Measurements from ENCODE around the gene FUT8. TPM values are rescaled to one million over a fixed set of nuclear protein-coding genes. Genes with fewer than 3 reads are reported as not detected.
"Not testable (repeated sequence)": the region's sequence is repeated elsewhere in the genome, so short reads cannot be mapped to it uniquely, and the experiment has no call there.

Gene FUT8
- total and polyA plus RNA-seq, 2 experiments from 2014 or later = 17.4 to 35.4 TPM

- Histone ChIP-seq H3K27me3 (no peaks in the 10 kb centered on the region), H3K4me1 (ENCODE audit: low read depth) (no peaks in the 10 kb centered on the region), H3K9me3 (ENCODE audit: low read depth) (no peaks in the 10 kb centered on the region), H3K4me3 (no peak overlapping the region), H3K36me3 (no peaks in the 10 kb centered on the region), H3K27ac (no peak overlapping the region)
- no peak for DNase-seq (ENCODE audit: low read depth in 1 of 2, low spot score in 1 of 2)
- TF ChIP-seq, protein P1, sequence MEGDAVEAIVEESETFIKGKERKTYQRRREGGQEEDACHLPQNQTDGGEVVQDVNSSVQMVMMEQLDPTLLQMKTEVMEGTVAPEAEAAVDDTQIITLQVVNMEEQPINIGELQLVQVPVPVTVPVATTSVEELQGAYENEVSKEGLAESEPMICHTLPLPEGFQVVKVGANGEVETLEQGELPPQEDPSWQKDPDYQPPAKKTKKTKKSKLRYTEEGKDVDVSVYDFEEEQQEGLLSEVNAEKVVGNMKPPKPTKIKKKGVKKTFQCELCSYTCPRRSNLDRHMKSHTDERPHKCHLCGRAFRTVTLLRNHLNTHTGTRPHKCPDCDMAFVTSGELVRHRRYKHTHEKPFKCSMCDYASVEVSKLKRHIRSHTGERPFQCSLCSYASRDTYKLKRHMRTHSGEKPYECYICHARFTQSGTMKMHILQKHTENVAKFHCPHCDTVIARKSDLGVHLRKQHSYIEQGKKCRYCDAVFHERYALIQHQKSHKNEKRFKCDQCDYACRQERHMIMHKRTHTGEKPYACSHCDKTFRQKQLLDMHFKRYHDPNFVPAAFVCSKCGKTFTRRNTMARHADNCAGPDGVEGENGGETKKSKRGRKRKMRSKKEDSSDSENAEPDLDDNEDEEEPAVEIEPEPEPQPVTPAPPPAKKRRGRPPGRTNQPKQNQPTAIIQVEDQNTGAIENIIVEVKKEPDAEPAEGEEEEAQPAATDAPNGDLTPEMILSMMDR (IDR thresholded peaks at IDR 0.05; ENCODE audit: low read depth, low read length) = no peak
Measured at GRCh38 chr14:65424531-65424930, 12.0 kb downstream of the FUT8 start.

DNA sequence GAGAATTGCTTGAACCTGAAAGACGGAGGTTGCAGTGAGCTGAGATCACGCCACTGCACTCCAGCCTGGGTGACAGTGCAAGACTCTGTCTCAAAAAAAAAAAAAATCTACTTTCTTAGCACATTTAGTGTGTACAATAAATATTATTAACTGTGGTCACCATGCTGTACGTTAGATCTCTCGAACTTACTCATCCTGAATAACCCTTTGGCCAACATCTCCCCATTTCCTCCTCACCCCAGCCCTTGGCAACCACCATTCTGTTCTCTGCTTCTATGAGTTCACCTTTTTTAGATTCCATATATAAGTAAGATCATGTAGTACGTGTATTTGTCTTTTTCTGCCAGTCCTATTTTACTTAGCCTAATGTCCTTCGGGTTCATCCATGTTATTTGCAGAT is 13.4 kb downstream of the FUT8 start:
- DNase-seq (ENCODE audit: low read depth in 1 of 2, low spot score in 1 of 2) = no peak
- H3K9me3 ChIP-seq (ENCODE audit: low read depth) = no peaks in the 10 kb centered on the region
- no peak overlapping the region for H3K4me3 ChIP-seq
- H3K36me3 ChIP-seq = no peaks in the 10 kb centered on the region
- H3K27ac ChIP-seq = no peak overlapping the region
- TF ChIP-seq, protein P1 (IDR thresholded peaks at IDR 0.05; ENCODE audit: low read depth, low read length) = no peak
- no peaks in the 10 kb centered on the region for H3K4me1 ChIP-seq (ENCODE audit: low read depth)
- no peaks in the 10 kb centered on the region for H3K27me3 ChIP-seq

GRCh38 chr14:65426902-65427301 is 14.4 kb downstream of the FUT8 start:
- not testable (repeated sequence) for H3K9me3 ChIP-seq (ENCODE audit: low read depth); H3K36me3 ChIP-seq; DNase-seq (ENCODE audit: low read depth in 1 of 2, low spot score in 1 of 2); H3K4me3 ChIP-seq; H3K27ac ChIP-seq; H3K27me3 ChIP-seq; H3K4me1 ChIP-seq (ENCODE audit: low read depth)

- Histone ChIP-seq H3K27ac (no peak overlapping the region), H3K4me3 (no peak overlapping the region), H3K9me3 (ENCODE audit: low read depth) (no peaks in the 10 kb centered on the region), H3K4me1 (ENCODE audit: low read depth) (peaks cover 6% of the 10 kb centered on the region), H3K27me3 (no peaks in the 10 kb centered on the region), H3K36me3 (no peaks in the 10 kb centered on the region)
- TF ChIP-seq, protein P1 (IDR thresholded peaks at IDR 0.05; ENCODE audit: low read depth, low read length) = no peak
- DNase-seq (ENCODE audit: low read depth in 1 of 2, low spot score in 1 of 2) = no peak
Measured at GRCh38 chr14:65428691-65429090, 16.2 kb downstream of the FUT8 start.

- Histone ChIP-seq H3K27ac (no peak overlapping the region), H3K27me3 (no peaks in the 10 kb centered on the region), H3K9me3 (ENCODE audit: low read depth) (no peaks in the 10 kb centered on the region), H3K4me1 (ENCODE audit: low read depth) (peaks cover 13% of the 10 kb centered on the region), H3K4me3 (no peak overlapping the region), H3K36me3 (no peaks in the 10 kb centered on the region)
- TF ChIP-seq, protein P1 (IDR thresholded peaks at IDR 0.05; ENCODE audit: low read depth, low read length) = no peak
- DNase-seq (ENCODE audit: low read depth in 1 of 2, low spot score in 1 of 2) = no peak
Measured at GRCh38 chr14:65429757-65430156, 17.2 kb downstream of the FUT8 start.

GRCh38 chr14:65431245-65431644 is 18.7 kb downstream of the FUT8 start:
- no peak for DNase-seq (ENCODE audit: low read depth in 1 of 2, low spot score in 1 of 2)
- Histone ChIP-seq H3K9me3 (ENCODE audit: low read depth) (no peaks in the 10 kb centered on the region), H3K4me3 (no peak overlapping the region), H3K27ac (no peak overlapping the region), H3K27me3 (no peaks in the 10 kb centered on the region), H3K4me1 (ENCODE audit: low read depth) (peaks cover 13% of the 10 kb centered on the region), H3K36me3 (no peaks in the 10 kb centered on the region)
- TF ChIP-seq, protein P1 (IDR thresholded peaks at IDR 0.05; ENCODE audit: low read depth, low read length) = no peak

Data from cardiac muscle cell (in vitro differentiated cells and primary cell).